Measurements from ENCODE around the gene C9orf57. TPM values are rescaled to one million over a fixed set of nuclear protein-coding genes. Genes with fewer than 3 reads are reported as not detected.
"Not testable (repeated sequence)": the region's sequence is repeated elsewhere in the genome, so short reads cannot be mapped to it uniquely, and the experiment has no call there.

Gene C9orf57, protein sequence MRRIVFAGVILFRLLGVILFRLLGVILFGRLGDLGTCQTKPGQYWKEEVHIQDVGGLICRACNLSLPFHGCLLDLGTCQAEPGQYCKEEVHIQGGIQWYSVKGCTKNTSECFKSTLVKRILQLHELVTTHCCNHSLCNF
- total RNA-seq (not detected), polyA plus RNA-seq (not detected)
- long read RNA-seq, donor 1: 0 reads
- long read RNA-seq, donor 2: 0 reads
- long read RNA-seq, donor 3: 0 reads
- long read RNA-seq, donor 4: 0 reads

DNA sequence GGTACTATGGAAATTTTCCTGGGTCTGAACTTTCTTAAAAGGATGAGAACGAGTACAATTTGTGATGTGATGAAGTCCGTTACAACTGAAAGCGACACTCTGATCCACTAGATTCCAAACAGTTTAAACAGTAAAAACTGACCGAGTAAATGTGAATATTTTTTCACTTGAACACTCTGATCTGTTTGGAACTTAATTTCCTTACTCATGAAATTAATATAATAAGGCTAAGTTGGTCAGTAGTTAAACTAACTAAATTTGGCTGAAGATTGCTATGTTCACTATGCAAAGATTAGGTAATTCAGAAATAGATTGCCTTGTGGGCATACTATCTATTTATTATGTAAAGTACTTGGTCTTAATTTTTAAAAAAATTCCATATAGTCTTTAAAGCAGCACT, at the start of gene C9orf57:
C9orf57 (minus strand) TSS at position 101 of the 400 bp plus-strand sequence. CDS start 1,282 bp downstream, outside the sequence.
- Histone ChIP-seq H3K27me3 (ENCODE audit: control insufficient read depth, insufficient read depth) (no peaks in the 10 kb centered on the region), H3K4me1 (ENCODE audit: control insufficient read depth, insufficient read depth, low read length) (no peaks in the 10 kb centered on the region), H3K9me3 (ENCODE audit: control insufficient read depth, low read length) (no peaks in the 10 kb centered on the region), H3K4me3 (ENCODE audit: low read length) (no peak within 1 kb of the TSS), H3K27ac (ENCODE audit: low read length) (no peak within 1 kb of the TSS)
- 91% methylated on average over 4 of the region's 4 CpGs for WGBS
- intact Hi-C loops (cut with DNase I): no loop called here
- no peak for DNase-seq
- ATAC-seq: no peak

DNA sequence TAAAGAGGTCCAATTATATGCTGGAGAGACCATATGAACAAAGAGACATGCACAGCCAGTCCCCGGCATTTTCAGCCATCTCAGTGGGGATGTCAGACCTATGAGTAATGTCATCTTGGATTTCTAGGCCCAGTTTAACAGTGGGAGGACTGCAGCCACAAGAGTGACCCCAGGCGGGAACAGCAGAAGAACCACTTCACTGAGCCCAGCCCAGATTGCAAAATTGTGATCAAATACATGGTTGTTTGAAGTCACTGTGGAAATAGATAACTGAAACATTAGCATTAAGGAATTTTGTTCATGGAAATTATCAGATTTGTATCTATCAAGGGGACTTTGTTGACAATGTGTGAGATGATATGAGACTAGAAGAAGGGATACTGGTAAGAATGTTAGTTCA, 42.1 kb upstream of the C9orf57 start:
- intact Hi-C loops (cut with DNase I): no loop called here
- WGBS: 84% methylated on average over 2 of the region's 2 CpGs
- H3K27me3 ChIP-seq (ENCODE audit: control insufficient read depth, insufficient read depth): no peaks in the 10 kb centered on the region
- ATAC-seq (no peak), DNase-seq (no peak)
- no peaks in the 10 kb centered on the region for H3K9me3 ChIP-seq (ENCODE audit: control insufficient read depth, low read length)
- no peak overlapping the region for H3K4me3 ChIP-seq (ENCODE audit: low read length)
- no peak overlapping the region for H3K27ac ChIP-seq (ENCODE audit: low read length)
- H3K4me1 ChIP-seq (ENCODE audit: control insufficient read depth, insufficient read depth, low read length): no peaks in the 10 kb centered on the region

DNA sequence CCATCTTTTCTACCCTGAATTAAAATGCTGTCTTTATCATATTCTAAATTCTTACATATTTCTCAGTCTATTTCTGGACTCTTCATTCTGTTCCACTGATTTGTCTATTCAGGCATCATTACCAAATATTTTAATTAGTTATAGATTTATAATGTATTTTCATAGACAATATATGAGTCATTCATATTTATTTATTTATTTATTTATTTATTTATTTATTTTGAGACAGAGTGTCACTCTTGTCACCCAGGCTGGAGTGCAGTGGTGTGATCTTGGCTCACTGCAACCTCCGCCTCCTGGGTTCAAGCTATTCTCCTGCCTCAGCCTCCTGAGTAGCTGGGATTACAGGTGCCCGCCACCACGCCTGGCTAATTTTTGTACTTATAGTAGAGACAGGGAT, 35.1 kb upstream of the C9orf57 start:
- intact Hi-C loops (cut with DNase I); H3K9me3 ChIP-seq (ENCODE audit: control insufficient read depth, low read length); H3K4me1 ChIP-seq (ENCODE audit: control insufficient read depth, insufficient read depth, low read length); ATAC-seq; DNase-seq; H3K27ac ChIP-seq (ENCODE audit: low read length); H3K4me3 ChIP-seq (ENCODE audit: low read length); H3K27me3 ChIP-seq (ENCODE audit: control insufficient read depth, insufficient read depth): not testable (repeated sequence)
- WGBS: 82% methylated on average over 3 of the region's 3 CpGs

DNA sequence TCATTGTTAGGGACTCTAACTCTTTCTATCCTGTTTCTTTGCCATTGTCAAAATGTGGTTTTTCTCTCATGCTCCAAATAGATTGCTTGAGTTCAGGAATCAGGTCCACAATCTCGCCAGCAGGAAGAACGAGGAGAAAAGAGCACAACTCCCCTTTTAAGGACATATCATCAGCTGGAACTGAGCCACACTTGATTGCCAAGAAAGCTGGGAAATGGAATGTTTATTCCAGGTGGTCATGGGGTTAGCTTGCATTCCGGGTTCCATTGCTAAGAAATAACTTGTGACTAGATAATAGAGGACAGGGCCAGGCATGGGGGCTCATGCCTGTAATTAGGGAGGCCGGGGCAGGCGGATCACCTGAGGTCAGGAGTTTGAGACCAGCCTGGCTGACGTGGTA, 32.4 kb upstream of the C9orf57 start:
- no peaks in the 10 kb centered on the region for H3K9me3 ChIP-seq (ENCODE audit: control insufficient read depth, low read length)
- WGBS: 67% methylated on average over 6 of the region's 6 CpGs
- no peaks in the 10 kb centered on the region for H3K27me3 ChIP-seq (ENCODE audit: control insufficient read depth, insufficient read depth)
- no peak overlapping the region for H3K4me3 ChIP-seq (ENCODE audit: low read length)
- no peak for DNase-seq
- intact Hi-C loops (cut with DNase I): no loop called here
- no peak for ATAC-seq
- H3K4me1 ChIP-seq (ENCODE audit: control insufficient read depth, insufficient read depth, low read length): no peaks in the 10 kb centered on the region
- H3K27ac ChIP-seq (ENCODE audit: low read length): no peak overlapping the region

DNA sequence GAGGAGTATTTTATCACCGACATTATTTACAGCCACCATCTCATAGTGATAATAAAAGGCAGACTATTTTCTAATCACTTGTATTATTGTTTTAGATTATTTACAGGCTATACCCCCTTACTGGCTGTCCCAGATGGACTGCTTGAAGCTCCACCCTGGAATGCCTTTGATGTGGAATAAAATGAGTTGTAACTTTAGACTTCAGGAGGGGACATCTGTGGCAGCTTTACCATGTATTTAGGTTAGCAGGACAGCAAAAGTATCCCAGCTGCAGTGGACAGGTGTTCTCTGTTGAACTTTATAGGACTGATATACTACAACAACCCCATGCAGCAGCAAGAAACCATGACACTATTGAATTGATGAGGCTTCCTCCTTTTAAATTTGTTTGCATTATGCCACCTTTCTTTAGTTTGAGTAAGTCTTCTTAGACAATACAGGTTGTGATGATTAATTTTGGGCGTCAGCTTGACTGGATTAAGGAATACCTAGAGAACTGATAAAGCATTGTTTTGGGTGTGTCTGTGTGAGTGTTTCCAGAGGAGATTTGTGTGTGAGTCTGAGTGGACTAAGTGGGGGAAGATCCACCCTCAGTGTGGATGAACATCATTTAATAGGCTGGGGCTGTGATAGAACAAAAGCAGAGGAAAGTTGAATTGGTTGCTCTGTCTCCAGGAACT, 29.2 kb upstream of the C9orf57 start:
- H3K27ac ChIP-seq (ENCODE audit: low read length): no peak overlapping the region
- ATAC-seq: no peak
- intact Hi-C loops (cut with DNase I): no loop called here
- no peak for DNase-seq
- no peaks in the 10 kb centered on the region for H3K27me3 ChIP-seq (ENCODE audit: control insufficient read depth, insufficient read depth)
- no peaks in the 10 kb centered on the region for H3K4me1 ChIP-seq (ENCODE audit: control insufficient read depth, insufficient read depth, low read length)
- H3K9me3 ChIP-seq (ENCODE audit: control insufficient read depth, low read length): no peaks in the 10 kb centered on the region
- H3K4me3 ChIP-seq (ENCODE audit: low read length): no peak overlapping the region
- WGBS: 80% methylated on average over 2 of the region's 2 CpGs

DNA sequence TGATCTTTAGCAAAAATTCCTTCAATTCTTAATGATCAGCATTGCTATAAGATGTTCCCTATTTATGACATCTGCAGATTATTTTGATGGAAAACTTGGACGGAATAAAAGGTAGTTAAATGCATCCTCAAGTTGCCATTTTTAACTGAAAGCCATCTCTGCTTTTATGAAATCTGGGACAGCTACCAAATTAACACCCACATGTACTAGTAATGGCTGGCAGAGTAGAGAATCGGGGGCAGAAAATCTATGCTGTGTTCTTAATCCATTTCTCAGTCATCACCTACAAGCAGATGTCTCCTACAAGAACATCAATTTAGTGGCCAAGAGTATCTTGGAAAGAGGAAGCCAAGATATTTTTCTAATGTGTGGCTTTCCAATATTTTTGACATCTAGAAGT, 22.1 kb upstream of the C9orf57 start:
- WGBS: 75% methylated on average over 2 of the region's 2 CpGs

DNA sequence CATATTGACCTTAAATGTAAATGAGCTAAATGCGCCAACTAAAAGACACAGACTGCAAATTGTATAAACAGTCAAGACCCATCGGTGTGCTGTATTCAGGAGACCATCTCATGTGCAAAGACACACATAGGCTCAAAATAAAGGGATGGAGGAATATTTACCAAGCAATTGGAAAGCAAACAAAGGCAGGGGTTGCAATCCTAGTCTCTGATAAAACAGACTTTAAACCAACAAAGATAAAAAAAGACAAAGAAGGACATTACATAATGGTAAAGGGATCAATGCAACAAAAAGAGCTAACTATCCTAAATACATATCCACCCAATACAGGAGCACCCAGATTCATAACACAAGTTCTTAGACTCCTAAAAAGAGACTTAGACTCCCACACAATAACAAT, 14.3 kb upstream of the C9orf57 start:
- intact Hi-C loops (cut with DNase I); H3K27me3 ChIP-seq (ENCODE audit: control insufficient read depth, insufficient read depth); H3K9me3 ChIP-seq (ENCODE audit: control insufficient read depth, low read length); H3K4me1 ChIP-seq (ENCODE audit: control insufficient read depth, insufficient read depth, low read length); DNase-seq; H3K27ac ChIP-seq (ENCODE audit: low read length); ATAC-seq; H3K4me3 ChIP-seq (ENCODE audit: low read length): not testable (repeated sequence)
- WGBS: 93% methylated on average over 2 of the region's 2 CpGs

More for the DNA sequence above, 22.1 kb upstream of the C9orf57 start:
- Histone ChIP-seq H3K4me3 (ENCODE audit: low read length) (no peak overlapping the region), H3K9me3 (ENCODE audit: control insufficient read depth, low read length) (no peaks in the 10 kb centered on the region), H3K4me1 (ENCODE audit: control insufficient read depth, insufficient read depth, low read length) (no peaks in the 10 kb centered on the region), H3K27ac (ENCODE audit: low read length) (no peak overlapping the region), H3K27me3 (ENCODE audit: control insufficient read depth, insufficient read depth) (no peaks in the 10 kb centered on the region)
- intact Hi-C loops (cut with DNase I): no loop called here
- DNase-seq (no peak), ATAC-seq (no peak)

DNA sequence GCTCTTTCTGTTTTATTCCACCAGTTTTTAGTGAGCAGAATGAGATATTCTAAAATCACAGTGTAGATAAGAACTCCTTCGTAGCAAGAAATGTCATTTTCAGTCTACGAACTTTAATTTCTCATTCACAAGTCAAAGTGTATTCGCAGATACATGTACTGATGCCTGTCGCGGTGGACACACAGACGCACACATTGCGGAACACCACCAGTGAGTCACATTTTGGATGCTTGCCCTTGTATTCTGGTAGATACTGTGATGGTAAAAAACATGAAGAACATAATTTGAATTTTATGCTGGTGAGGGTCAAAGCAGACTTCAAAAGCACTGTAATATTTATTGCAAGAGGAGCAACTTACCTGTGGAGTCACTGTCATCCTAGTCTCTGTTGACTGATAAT, 4.7 kb upstream of the C9orf57 start:
- no peak for DNase-seq
- Histone ChIP-seq H3K9me3 (ENCODE audit: control insufficient read depth, low read length) (no peaks in the 10 kb centered on the region), H3K4me3 (ENCODE audit: low read length) (no peak overlapping the region), H3K27me3 (ENCODE audit: control insufficient read depth, insufficient read depth) (no peaks in the 10 kb centered on the region), H3K4me1 (ENCODE audit: control insufficient read depth, insufficient read depth, low read length) (no peaks in the 10 kb centered on the region), H3K27ac (ENCODE audit: low read length) (no peak overlapping the region)
- WGBS: 43% methylated on average over 7 of the region's 7 CpGs
- intact Hi-C loops (cut with DNase I): no loop called here
- no peak for ATAC-seq

DNA sequence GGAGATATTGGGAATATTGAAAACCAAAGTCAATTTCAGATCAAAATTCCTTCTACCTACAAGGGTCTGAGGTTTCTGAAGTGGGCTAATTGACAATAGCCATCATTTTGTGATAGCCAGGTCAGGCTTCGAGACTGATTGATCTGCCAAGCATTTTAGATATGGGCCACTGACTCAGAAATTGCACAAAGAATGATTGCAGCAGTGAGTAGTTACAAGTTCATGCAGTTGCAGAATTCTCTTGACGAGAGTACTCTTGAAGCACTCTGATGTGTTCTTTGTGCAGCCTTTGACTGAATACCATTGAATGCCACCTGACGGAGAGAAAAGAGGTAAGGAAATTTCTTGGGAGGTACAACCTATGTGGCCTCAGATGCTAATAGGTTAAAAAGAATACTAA, 8.3 kb downstream of the C9orf57 start:
- DNase-seq (no peak), ATAC-seq (no peak)
- WGBS: 89% methylated on average over 3 of the region's 3 CpGs

DNA sequence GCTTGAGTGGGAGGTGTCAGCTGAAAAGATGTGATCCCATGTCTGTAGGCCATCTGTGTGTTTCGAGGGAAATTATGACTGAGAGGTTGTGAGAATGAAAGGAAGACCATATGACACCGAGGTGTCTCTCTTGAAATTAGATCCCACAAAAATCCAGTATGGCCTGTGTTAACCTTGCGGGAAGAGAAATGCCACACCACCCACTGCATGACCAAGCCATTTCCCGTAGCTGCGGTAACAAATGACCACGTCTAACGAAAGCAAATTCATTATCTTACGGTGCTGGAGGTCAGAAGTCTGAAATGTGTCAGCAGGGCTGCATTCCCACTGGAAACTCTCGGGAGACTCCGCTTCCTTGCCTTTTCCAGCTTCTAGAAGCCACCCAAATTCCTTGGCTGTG, 11.6 kb downstream of the C9orf57 start:
- intact Hi-C loops (cut with DNase I): no loop called here
- Histone ChIP-seq H3K4me3 (ENCODE audit: low read length) (no peak overlapping the region), H3K27ac (ENCODE audit: low read length) (no peak overlapping the region), H3K27me3 (ENCODE audit: control insufficient read depth, insufficient read depth) (no peaks in the 10 kb centered on the region), H3K9me3 (ENCODE audit: control insufficient read depth, low read length) (no peaks in the 10 kb centered on the region), H3K4me1 (ENCODE audit: control insufficient read depth, insufficient read depth, low read length) (no peaks in the 10 kb centered on the region)
- no peak for ATAC-seq
- no peak for DNase-seq
- 78% methylated on average over 10 of the region's 10 CpGs for WGBS

More for the DNA sequence above, 8.3 kb downstream of the C9orf57 start:
- no peaks in the 10 kb centered on the region for H3K4me1 ChIP-seq (ENCODE audit: control insufficient read depth, insufficient read depth, low read length)
- no peak overlapping the region for H3K4me3 ChIP-seq (ENCODE audit: low read length)
- no peaks in the 10 kb centered on the region for H3K9me3 ChIP-seq (ENCODE audit: control insufficient read depth, low read length)
- intact Hi-C loops (cut with DNase I): no loop called here
- H3K27me3 ChIP-seq (ENCODE audit: control insufficient read depth, insufficient read depth): no peaks in the 10 kb centered on the region
- no peak overlapping the region for H3K27ac ChIP-seq (ENCODE audit: low read length)

DNA sequence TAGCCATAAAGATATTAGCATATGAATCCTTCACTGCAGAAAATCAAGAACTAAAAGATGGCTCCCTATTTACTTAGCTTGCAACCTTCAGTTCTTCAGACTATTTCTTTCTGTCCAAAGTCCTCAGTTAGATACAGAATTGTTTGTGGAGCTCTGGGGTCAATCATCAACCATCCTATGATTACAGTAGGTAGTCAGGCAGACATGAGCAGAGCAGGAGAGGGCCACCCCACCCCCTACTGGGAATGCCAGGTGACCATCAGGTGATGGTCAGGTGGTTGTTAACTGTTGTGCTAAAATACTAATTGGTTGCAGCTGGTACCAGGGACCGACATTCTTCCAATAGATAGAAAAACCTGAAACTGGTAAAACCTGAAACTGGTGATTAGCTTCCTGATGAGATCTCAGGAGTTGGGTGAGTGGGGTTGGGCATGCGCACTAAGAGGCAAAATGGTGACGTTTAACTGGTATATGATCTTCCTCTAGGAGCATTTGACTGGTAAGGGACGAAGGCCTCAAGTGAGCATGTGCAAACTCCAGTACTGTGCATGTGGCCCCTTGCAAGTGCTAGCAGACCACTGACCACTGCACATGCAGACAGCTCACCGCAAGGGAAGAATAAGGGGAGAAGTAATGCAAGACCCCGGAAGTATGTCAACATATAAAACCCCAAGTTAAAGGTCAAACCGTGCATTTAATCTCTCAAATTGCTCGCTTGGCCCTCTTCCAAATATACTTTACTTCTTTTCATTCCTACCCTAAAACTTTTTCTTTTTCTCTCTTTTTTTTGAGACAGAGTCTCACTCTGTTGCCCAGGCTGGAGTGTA, 13.6 kb downstream of the C9orf57 start:
- whole genome bisulfite sequencing: 93% methylated on average over 8 of the region's 8 CpGs
- Histone ChIP-seq H3K27me3 (ENCODE audit: control insufficient read depth, insufficient read depth) (no peaks in the 10 kb centered on the region), H3K4me1 (ENCODE audit: control insufficient read depth, insufficient read depth, low read length) (no peaks in the 10 kb centered on the region), H3K9me3 (ENCODE audit: control insufficient read depth, low read length) (no peaks in the 10 kb centered on the region), H3K4me3 (ENCODE audit: low read length) (no peak overlapping the region), H3K27ac (ENCODE audit: low read length) (no peak overlapping the region)
- ATAC-seq (no peak), DNase-seq (no peak)
- intact Hi-C loops (cut with DNase I): no loop called here
